Stimulated activated CD4-positive, alpha-beta T cell treated with anti-CD3 and anti-CD28 coated beads, Interleukin-2, amount 100 ng/mL, for 24 hours (primary cell): ENCODE data around the gene LIN37.

Source experiments
- DNase-seq, 2 donors: peaks; one replicate each; pipeline ENCODE4 v3.0.0-alpha.2; 2020

LIN37 gene

GRCh38 chr19:35748106-35749020 lies at the start of gene LIN37:
Gene LIN37 (plus strand): TSS chr19:35748576. CDS start chr19:35748725, 149 bp downstream.
- DNase-seq = peak; percentile 98

DNA sequence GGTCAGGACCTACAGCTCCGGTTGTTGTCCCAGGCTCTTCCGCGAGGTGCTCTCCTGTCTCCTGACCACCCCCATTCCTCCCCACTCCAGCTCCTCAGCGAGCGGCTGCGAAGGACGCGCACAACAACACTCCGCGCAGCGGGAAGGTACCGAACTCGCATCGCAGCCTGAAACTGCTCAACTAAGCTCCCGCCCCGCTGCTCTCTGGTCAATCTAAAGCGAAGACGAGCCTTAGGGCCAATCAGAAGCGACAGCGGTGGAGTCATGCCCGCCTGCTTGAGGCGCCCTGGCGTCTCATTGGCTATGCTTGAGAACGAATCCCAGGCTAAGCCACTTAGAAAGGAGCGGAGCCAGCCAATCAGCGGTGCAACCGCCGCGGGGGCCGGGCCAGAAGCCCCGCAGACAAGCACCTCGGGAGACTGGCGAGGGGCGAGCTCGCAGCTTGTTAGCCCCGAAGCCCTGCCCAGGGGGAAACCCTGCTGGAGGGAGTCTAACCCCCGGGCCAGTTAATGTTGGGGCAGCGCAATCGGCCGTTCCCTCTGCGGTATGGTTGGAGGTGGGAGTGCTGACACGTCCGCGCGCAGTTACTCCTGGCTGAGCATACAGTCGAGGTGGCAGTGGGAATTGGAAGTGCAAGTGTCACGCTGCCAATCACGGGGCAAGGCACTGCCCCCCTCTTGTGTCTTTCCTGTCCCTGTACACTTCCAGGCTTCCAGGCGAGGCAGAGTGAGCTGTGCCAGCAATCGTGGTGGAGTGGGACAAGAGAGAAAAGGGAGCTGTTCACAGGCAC lies 46.0 kb upstream of the LIN37 start:
- peak; percentile 93 for DNase-seq

DNA sequence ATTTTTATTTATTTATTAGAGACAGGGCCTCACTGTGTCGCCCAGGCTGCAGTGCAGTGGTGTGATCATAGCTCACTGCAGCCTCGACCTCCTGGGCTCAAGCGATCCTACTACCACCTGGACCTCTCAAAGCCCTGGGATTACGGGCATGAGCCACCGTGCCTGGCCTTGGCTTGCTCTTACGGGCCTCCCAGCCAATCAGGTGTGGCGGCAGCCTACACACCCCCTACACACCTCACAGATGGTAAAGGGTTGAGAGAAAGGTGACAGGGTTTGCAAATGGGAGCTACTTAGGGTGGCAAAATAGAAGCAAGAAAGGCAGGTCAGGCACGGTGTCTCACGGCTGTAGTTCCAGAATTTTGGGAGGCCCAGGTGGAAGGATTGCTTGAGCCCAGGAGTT lies 45.0 kb upstream of the LIN37 start:
- DNase-seq = no peak

DNA sequence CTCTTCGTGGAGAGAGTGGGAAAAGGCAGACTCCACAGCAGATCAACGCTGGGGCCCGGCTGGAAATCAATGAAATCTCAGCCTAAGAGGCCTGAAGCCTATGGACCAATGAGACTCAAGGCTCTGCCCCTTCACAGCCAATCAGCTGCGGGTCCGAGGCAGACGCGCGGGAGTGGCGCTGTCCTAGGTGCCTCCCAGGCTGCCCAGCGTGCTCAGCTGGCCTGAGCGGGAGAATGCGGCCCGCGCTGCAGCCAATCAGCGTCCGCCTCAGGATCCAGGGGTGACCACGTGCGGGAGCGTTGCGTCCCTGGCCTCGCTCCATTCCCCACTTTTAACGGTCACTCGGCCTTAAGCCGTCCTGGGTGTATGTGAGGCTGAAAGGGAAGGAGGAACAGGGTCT lies 44.2 kb upstream of the LIN37 start, which contains the start of gene ZBTB32:
TSS of gene ZBTB32 (plus strand) at position 341 of the 400 bp plus-strand sequence. CDS start 10,069 bp downstream, outside the sequence.
- peak in 1 of 2 donors; percentile 37 for DNase-seq

DNA sequence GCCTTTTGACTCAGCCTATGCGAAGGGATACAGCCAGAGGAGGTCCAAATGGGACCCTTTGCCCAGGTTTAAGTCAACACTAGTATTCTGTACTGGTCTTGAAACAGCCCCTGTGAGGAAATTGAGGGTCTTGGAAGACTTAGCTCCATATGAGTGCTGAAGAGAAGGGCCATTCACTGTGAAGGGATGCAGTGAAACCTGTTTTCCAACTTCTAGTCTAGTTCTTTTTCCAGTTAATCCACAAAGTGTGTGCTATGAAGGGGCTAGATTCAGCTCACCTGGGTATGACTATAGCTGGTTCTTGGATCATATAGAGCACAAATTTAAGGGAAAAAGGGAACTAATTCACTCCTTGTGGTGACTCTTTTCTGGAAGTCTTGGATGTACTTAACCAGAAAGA lies 40.0 kb upstream of the LIN37 start:
- DNase-seq = no peak

GRCh38 chr19:35710784-35711723 lies 37.3 kb upstream of the LIN37 start:
- DNase-seq = peak; percentile 65 to 73

DNA sequence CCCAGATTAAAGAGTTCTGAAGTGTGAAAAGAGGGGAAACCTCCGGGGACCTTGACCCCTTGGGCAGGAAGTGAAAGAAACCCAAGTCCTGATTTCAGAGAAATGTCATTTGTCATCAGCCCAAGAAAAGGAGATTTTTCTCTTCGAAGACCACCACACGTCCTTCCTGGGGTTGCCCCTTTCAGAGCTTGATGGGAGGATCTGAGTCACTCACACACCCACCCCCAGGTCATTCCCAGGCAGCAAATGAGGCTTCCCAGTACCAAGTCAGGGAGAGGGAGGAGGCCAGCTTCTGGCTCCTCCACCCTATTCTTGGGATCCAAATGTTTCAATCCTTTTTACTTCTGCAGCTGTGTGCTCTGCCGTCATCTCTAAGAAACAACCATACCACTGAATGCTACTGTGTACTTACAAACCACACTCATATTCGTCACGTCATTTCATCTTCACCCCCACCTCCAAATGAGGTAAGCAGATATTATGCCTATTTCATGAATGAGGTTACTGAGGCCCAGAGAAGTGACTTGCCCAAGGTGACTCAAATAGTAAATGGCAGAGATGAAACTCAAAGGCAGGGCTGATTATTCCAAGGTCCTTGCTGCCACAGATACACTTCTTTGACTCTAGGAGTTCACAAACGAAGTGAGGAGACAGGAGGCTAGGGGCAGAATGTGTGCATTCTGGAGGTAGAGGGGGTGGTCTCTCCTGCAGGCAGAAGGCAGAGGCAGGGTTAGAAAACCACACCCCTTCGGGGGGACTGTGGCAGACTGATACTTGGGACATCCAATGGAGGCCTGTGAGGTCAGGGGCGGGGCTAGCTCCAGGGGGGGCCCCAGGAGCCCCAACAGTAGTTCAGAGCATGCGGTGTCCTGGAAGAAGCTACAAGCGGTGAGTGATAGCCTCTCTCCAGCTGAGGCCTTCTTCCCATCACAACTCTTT lies 35.5 kb upstream of the LIN37 start:
- peak; percentile 71 to 87 for DNase-seq

DNA sequence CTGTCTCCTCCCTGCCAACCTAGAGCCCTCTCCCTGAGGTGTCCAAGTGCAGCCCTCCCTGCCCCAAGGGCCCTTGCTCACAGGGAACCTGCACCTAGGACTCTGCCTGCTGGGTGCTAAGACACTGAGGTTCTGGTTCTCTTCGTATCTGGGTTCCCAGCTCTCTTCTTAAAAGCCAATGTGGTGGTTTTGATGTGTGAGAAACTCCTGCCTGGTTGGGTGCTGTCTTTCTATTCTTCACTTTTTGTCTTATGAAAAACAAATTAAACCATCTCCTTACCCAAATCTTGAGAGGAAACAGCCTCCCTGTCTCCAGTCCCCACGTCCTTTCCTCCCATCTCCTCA lies 34.9 kb upstream of the LIN37 start:
- DNase-seq = no peak

GRCh38 chr19:35713904-35714495 lies 34.4 kb upstream of the LIN37 start:
- DNase-seq = no peak

DNA sequence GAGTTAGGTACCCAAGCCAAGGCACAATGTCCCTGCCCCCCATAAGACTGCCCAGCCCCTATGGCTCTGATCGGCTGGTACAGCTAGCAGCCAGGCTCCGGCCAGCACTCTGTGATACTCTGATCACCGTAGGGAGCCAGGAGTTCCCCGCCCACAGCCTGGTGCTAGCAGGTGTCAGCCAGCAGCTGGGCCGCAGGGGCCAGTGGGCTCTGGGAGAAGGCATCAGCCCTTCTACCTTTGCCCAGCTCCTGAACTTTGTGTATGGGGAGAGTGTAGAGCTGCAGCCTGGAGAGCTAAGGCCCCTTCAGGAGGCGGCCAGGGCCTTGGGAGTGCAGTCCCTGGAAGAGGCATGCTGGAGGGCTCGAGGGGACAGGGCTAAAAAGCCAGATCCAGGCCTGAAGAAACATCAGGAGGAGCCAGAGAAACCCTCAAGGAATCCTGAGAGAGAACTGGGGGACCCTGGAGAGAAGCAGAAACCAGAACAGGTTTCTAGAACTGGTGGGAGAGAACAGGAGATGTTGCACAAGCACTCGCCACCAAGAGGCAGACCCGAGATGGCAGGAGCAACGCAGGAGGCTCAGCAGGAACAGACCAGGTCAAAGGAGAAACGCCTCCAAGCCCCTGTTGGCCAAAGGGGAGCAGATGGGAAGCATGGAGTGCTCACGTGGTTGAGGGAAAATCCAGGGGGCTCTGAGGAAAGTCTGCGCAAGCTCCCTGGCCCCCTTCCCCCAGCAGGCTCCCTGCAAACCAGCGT lies 33.6 kb upstream of the LIN37 start:
- DNase-seq = peak in 1 of 2 donors; percentile 52

DNA sequence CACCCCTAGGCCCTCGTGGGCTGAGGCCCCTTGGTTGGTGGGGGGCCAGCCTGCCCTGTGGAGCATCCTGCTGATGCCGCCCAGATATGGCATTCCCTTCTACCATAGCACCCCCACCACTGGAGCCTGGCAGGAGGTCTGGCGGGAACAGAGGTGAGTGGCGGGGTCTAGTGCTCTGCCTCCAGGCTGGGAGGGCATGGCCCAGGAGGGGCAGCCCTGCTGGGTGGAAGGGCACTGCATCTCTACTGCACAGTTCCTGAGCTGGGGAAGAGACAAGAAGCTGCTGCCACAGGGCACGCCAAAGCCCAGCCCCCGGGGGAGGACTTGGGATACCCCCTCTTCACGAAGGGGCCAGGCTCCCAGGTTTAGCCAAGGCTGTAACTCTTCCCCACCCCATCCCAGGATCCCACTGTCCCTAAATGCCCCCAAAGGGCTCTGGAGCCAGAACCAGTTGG lies 33.0 kb upstream of the LIN37 start:
- DNase-seq = peak in 1 of 2 donors; percentile 27

GRCh38 chr19:35715981-35716800 lies 32.2 kb upstream of the LIN37 start:
- DNase-seq = peak in 1 of 2 donors; percentile 41

DNA sequence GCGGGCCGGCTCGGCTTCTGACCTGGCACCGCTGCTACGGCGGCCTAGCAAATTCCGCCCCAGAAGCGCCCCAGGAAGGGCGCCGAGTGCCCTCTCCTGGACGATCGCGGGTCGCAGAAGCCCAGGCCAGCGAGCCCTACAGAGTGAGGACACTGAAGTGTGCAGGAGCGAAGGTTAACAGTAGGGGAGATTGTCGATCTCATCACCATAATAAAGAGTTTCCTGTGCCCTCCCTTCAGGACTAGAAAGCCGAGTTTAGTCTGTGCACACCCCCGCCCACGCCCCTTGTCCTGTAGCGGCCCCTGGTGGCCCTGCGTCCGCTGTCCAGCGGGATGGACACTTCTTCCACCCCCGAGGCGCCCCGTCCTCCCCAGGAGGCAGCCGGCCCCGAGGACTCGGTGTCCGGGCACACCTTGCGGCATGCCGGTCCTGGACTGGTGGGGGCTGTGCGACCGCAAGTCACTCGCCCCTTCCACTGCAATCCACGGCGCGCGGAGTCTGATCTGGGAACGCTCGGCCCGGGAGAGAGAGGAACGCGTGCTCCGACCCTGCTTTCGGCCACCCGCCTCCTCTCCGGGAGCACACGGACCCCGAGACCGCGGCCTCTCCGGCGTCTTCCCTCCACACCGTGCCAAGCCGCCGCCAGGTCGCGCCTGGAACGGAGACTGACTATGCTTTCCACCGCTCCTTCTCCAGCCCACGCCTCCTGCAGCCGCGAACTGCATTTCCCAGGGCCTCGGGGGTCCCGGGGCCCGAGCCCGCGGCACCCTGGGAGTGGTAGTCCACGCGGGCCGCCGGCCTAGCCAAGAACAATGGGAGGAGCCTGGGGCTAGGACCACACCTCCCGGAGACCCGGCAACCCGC lies 31.3 kb upstream of the LIN37 start:
- DNase-seq = peak; percentile 95 to 97

DNA sequence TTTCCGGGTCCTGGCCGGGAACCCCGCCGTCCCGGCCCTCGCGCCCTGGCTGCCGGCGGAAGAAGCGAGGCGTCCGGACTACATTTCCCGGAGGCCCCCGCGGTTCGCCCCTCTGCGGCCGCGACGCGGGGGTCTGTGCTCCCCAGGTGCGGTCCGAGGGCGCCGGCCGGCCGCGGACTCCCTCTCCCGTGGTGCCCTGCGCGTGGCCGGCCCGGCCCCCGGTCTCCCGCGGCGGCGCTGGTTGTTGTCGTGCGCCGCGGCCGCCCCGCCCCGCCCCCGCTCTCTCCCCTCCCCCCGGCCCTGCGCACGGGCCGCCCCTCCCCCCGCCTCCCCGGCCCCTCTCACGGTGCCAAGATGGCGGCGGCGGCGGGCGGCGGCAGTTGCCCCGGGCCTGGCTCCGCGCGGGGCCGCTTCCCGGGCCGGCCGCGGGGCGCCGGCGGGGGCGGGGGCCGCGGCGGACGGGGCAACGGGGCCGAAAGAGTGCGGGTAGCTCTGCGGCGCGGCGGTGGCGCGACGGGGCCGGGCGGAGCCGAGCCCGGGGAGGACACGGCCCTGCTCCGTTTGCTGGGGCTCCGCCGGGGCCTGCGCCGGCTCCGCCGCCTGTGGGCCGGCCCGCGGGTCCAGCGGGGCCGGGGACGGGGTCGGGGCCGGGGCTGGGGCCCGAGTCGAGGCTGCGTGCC lies 30.6 kb upstream of the LIN37 start, which contains the start of gene KMT2B:
TSS of gene KMT2B (plus strand) at position 339 of the 680 bp plus-strand sequence. CDS start at position 355, 16 bp downstream.
- DNase-seq = no peak

DNA sequence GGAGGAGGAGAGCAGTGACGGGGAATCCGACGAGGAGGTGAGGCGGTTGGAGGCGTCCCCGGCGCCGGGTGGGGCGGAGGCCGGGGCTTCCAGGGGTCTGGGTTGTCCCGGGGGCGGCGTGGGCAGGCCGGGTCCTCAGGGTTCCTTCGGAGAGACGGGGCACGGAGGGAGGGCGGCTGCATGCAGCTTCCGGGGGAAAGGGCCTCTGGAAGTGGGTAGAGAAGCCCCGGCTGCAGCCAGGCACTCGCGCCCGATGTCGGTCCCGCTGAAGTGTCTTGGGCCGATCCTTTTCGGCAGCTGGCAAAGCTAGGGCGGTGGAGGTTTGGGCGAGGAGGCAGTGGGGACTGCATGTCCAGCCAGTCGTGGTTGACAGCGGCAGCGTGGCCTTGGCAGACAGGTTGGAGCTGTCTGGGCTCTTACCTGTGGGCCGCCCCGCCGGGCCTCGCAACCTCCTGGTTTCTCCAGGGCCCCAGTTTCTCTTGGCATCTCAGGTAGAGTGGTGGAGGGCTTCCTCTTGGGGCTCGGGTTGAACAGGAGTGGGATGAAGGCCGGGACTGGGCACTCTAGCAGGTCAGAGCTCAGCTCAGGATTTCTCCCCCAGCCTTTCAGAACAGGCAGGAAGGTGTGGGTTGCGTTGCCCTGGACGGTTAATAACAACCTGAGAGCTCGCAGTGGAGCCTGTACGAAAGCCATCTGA lies 29.9 kb upstream of the LIN37 start:
- peak; percentile 66 to 73 for DNase-seq

DNA sequence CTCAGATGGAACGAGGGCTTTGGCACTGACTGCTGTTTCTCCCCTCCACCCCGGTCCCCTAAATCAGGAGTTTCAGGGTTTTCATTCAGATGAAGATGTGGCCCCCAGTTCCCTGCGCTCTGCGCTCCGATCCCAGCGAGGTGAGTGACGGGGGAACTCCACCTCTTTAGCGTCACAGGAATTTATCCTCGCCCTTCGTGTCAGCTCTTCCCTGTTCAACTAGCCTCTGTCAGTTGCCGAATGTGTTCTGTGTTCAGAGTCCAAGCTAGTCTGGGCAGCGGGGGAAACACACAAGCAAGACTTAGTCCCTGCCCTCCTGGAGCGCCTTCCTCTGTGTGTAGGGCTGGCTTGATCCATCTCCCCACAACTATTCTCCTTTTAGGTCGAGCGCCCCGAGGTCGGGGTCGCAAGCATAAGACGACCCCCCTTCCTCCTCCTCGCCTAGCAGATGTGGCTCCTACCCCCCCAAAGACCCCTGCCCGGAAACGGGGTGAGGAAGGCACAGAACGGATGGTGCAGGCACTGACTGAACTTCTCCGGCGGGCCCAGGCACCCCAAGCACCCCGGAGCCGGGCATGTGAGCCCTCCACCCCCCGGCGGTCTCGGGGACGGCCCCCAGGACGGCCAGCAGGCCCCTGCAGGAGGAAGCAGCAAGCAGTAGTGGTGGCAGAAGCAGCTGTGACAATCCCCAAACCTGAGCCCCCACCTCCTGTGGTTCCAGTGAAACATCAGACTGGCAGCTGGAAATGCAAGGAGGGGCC lies 28.8 kb upstream of the LIN37 start:
- DNase-seq = no peak
